Measurements from ENCODE around the gene SLC6A6.

DNA sequence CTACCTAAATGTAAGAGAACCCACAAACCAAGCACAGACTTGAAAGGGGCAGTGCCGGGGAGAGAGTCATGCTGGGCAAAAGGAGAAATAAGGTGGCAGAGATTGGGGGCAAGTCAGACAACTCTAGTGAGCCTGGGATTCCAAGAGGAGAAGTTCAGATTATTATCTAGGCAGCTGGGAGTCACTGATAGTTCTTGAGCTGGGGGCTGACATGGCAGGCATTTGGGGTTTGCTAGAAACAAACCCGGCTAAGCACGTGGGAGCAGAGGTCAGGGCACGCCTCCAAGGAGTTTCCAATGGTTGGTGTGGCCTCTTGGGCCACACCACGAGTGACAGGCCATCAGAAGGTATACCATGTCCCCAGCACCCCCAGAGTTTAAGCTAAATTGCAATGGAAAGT is 27.6 kb downstream of the SLC6A6 start:
- TF ChIP-seq, protein P1, sequence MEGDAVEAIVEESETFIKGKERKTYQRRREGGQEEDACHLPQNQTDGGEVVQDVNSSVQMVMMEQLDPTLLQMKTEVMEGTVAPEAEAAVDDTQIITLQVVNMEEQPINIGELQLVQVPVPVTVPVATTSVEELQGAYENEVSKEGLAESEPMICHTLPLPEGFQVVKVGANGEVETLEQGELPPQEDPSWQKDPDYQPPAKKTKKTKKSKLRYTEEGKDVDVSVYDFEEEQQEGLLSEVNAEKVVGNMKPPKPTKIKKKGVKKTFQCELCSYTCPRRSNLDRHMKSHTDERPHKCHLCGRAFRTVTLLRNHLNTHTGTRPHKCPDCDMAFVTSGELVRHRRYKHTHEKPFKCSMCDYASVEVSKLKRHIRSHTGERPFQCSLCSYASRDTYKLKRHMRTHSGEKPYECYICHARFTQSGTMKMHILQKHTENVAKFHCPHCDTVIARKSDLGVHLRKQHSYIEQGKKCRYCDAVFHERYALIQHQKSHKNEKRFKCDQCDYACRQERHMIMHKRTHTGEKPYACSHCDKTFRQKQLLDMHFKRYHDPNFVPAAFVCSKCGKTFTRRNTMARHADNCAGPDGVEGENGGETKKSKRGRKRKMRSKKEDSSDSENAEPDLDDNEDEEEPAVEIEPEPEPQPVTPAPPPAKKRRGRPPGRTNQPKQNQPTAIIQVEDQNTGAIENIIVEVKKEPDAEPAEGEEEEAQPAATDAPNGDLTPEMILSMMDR (IDR thresholded peaks at IDR 0.05): no peak
- TF ChIP-seq POLR2A (IDR thresholded peaks at IDR 0.05): no peak

Measured in breast epithelium (tissue), 3 donors.